Omental fat pad (tissue), 4 donors: ENCODE results near the gene FCAR. TPM values are rescaled to one million over a fixed set of nuclear protein-coding genes. Genes with fewer than 3 reads are reported as not detected.

Experiments
- ATAC-seq: fragments of 150-250 bp; one replicate; pipeline ENCODE4 v1.9.1; 2016; ENCODE audit warnings: mild to moderate bottlenecking, moderate library complexity; ENCODE audit not compliant: low FRiP score
- DNase-seq: peaks from one replicate; pipeline ENCODE4 v3.0.0-alpha.2; 2019; ENCODE audit warnings: low spot score
- CTCF ChIP-seq, 3 donors: fragments of 450-650 bp; IDR thresholded peaks; one replicate each; pipeline ENCODE4 v1.5.1; 2016 to 2017; ENCODE audit warnings: antibody characterized with exemption in 3 of 3, mild to moderate bottlenecking in 3 of 3, moderate library complexity in 2 of 3
- total RNA-seq, 4 donors: library from RNA; depleted of rRNA; stranded (reverse); fragments of >200 nt; gene quantifications; one replicate each; pipeline ENCODE4 v1.1.0, GENCODE V29; 2016

The FCAR gene
- total RNA-seq, 4 donors from 2014 or later = 5.5 to 11.2 (median 7.0) TPM

- no peak for TF ChIP-seq CTCF (IDR thresholded peaks at IDR 0.05)
- DNase-seq = no peak
These were observed 2.3 kb upstream of the FCAR start for GRCh38 chr19:54871696-54872095.

GRCh38 chr19:54875506-54875905 is 1.5 kb downstream of the FCAR start:
- ATAC-seq (no peak), DNase-seq (no peak)
- no peak for TF ChIP-seq CTCF (IDR thresholded peaks at IDR 0.05)

More at GRCh38 chr19:54871696-54872095, 2.3 kb upstream of the FCAR start:
- no peak for ATAC-seq

GRCh38 chr19:54877471-54877870 is 3.4 kb downstream of the FCAR start:
- ATAC-seq (no peak), DNase-seq (no peak)
- TF ChIP-seq CTCF (IDR thresholded peaks at IDR 0.05) = no peak

GRCh38 chr19:54881884-54882283 is 7.8 kb downstream of the FCAR start:
- ATAC-seq (no peak), DNase-seq (no peak)
- no peak for TF ChIP-seq CTCF (IDR thresholded peaks at IDR 0.05)

GRCh38 chr19:54882758-54883157 is 8.7 kb downstream of the FCAR start:
- no peak for ATAC-seq
- no peak for TF ChIP-seq CTCF (IDR thresholded peaks at IDR 0.05)
- DNase-seq = no peak

- ATAC-seq (no peak), DNase-seq (no peak)
- no peak for TF ChIP-seq CTCF (IDR thresholded peaks at IDR 0.05)
These were observed 9.2 kb downstream of the FCAR start for GRCh38 chr19:54883228-54883627.

GRCh38 chr19:54888239-54888638 is 14.2 kb downstream of the FCAR start:
- ATAC-seq = no peak

More at GRCh38 chr19:54888239-54888638, 14.2 kb downstream of the FCAR start:
- no peak for DNase-seq
- no peak for TF ChIP-seq CTCF (IDR thresholded peaks at IDR 0.05)
